Central memory CD8-positive, alpha-beta T cell (primary cell): ENCODE data around the gene FOLR3.
"Not testable (repeated sequence)": the region's sequence is repeated elsewhere in the genome, so short reads cannot be mapped to it uniquely, and the experiment has no call there.

Experiments used
- ATAC-seq: fragments of 150-1000 bp; cut with Tn5 transposase; replicated peaks from 2 replicates; pipeline ENCODE4 v1.10.0; 2022; ENCODE audit warnings: mild to moderate bottlenecking, moderate FRiP score, moderate number of reproducible peaks; ENCODE audit not compliant: poor library complexity, severe bottlenecking; ENCODE audit errors: extremely low read depth
- DNase-seq, 2 donors: peaks; one replicate each; pipeline ENCODE4 v3.0.0; 2021; ENCODE audit warnings: low spot score in 2 of 2
- H3K27ac Mint-ChIP-seq: one replicate; pipeline ENCODE4 v1.8.0; 2022; ENCODE audit warnings: low read depth, mild to moderate bottlenecking, moderate library complexity, mixed read lengths
- H3K27me3 Mint-ChIP-seq: one replicate; pipeline ENCODE4 v1.8.0; 2022; ENCODE audit warnings: mixed read lengths
- H3K36me3 Mint-ChIP-seq: one replicate; pipeline ENCODE4 v1.8.0; 2022; ENCODE audit warnings: mild to moderate bottlenecking, moderate library complexity, mixed read lengths; ENCODE audit not compliant: insufficient read depth
- H3K4me1 Mint-ChIP-seq: one replicate; pipeline ENCODE4 v1.8.0; 2022; ENCODE audit warnings: mixed read lengths
- H3K4me3 Mint-ChIP-seq: one replicate; pipeline ENCODE4 v1.8.0; 2022; ENCODE audit warnings: mild to moderate bottlenecking, moderate library complexity, mixed read lengths
- H3K9me3 Mint-ChIP-seq: one replicate; pipeline ENCODE4 v1.8.0; 2022; ENCODE audit warnings: mixed read lengths

The FOLR3 gene

DNA sequence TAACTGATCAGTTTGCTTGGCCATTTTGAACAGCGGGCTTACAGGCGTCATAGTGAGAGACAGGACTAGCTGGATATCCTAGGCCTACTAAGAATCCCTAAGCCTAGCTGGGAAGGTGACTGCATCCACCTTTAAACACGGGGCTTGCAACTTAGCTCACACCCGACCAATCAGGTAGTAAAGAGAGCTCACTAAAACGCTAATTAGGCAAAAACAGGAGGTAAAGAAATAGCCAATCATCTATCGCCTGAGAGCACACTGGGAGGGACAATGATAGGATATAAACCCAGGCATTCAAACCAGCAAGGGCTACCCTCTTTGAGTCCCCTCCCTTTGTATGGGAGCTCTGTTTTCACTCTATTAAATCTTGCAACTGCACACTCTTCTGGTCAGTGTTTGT, 18.3 kb downstream of the FOLR3 start:
- not testable (repeated sequence) for DNase-seq, ATAC-seq, H3K27ac Mint-ChIP-seq, H3K4me3 Mint-ChIP-seq, H3K36me3 Mint-ChIP-seq, H3K4me1 Mint-ChIP-seq, H3K9me3 Mint-ChIP-seq
- peaks cover 33% of the 10 kb centered on the region for H3K27me3 Mint-ChIP-seq

DNA sequence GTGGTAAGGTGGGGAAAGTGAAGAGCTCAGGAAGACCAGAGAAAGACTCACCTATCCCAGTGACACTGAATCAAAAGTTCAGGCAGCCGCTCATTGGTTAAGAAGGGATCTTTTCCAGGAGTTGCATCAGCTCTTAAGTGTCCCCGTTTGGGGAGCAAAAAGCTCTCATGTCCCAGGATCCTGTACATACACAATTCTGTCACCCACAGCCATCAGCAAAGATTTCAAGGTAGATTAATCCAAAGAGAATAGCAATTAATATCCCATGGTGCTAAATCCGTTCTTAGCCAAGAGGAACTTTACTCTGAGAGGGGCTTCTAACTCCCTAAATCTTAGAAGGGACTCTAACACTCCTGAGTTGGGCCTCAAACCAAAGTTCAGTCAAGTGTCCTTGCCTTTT, 19.3 kb downstream of the FOLR3 start:
- H3K9me3 Mint-ChIP-seq: no peaks in the 10 kb centered on the region
- DNase-seq (no peak), ATAC-seq (no peak)
- peaks cover 2% of the 10 kb centered on the region for H3K36me3 Mint-ChIP-seq
- no peak overlapping the region for H3K27ac Mint-ChIP-seq
- H3K4me3 Mint-ChIP-seq: no peak overlapping the region
- H3K27me3 Mint-ChIP-seq: peaks cover 42% of the 10 kb centered on the region
- H3K4me1 Mint-ChIP-seq: no peaks in the 10 kb centered on the region

DNA sequence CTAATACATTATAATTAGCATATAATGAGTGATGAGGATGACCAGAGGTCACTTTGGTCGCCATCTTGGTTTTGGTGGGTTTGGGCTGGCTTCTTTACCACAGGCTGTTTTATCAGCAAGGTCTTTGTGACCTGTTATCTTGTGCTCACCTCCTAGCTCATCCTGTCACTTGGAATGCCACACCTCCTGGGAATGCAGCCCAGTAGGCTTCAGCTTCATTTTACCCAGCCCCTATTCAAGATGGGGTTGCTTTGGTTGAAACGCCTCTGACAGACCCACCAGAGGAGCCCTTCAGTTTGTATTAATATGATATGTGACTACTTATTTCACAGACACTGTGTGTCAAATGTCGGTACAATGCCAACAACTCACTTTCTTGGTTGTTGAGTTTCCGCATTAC, 20.2 kb downstream of the FOLR3 start:
- Mint-ChIP-seq H3K4me3 (no peak overlapping the region), H3K9me3 (no peaks in the 10 kb centered on the region), H3K27me3 (peaks cover 51% of the 10 kb centered on the region), H3K4me1 (no peaks in the 10 kb centered on the region), H3K36me3 (peaks cover 2% of the 10 kb centered on the region), H3K27ac (no peak overlapping the region)
- DNase-seq (no peak), ATAC-seq (no peak)

DNA sequence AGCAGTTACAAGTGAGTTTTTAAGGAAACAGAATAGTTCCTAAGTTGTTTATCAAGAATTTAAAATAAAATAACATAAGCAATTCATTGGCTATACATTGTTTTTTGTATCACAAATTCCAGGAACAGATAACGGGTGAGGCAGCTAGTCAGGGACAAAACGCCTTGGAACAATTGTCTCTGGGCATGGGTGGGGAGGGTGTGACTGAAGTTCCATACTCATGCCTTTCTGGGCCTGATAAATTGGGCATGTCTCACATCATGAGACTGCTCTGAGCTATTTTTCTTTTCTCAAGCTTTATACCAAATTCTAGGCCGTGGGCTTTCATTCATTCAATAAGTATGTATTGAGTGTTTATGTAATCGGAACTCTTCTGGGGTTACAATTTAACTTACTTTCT, 21.6 kb downstream of the FOLR3 start:
- no peak overlapping the region for H3K27ac Mint-ChIP-seq

DNA sequence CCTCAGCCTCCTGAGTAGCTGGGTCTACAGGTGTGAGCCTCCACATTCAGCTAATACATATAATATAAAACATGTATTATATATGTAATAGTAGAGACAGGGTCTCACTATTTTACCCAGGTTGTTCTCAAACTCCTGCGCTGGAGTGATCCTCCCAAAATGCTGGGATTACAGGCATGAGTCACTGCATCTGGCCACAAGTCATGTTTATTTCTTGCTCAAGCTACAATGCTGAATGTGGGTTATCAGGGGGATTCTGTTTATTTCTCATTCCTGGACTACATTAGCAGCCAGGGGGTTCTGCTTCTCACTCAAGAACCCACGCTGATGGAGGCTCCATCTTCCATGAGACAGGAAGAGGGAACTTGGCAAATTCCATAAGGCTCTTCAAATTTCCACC, 24.8 kb downstream of the FOLR3 start:
- peaks cover 59% of the 10 kb centered on the region for H3K27me3 Mint-ChIP-seq
- peaks cover 2% of the 10 kb centered on the region for H3K36me3 Mint-ChIP-seq
- DNase-seq (no peak), ATAC-seq (no peak)
- H3K9me3 Mint-ChIP-seq: no peaks in the 10 kb centered on the region
- H3K4me1 Mint-ChIP-seq: no peaks in the 10 kb centered on the region
- no peak overlapping the region for H3K4me3 Mint-ChIP-seq
- no peak overlapping the region for H3K27ac Mint-ChIP-seq

More for the DNA sequence above, 21.6 kb downstream of the FOLR3 start:
- Mint-ChIP-seq H3K4me1 (no peaks in the 10 kb centered on the region), H3K9me3 (no peaks in the 10 kb centered on the region), H3K4me3 (no peak overlapping the region), H3K36me3 (peaks cover 2% of the 10 kb centered on the region), H3K27me3 (peaks cover 65% of the 10 kb centered on the region)
- ATAC-seq (no peak), DNase-seq (no peak)

DNA sequence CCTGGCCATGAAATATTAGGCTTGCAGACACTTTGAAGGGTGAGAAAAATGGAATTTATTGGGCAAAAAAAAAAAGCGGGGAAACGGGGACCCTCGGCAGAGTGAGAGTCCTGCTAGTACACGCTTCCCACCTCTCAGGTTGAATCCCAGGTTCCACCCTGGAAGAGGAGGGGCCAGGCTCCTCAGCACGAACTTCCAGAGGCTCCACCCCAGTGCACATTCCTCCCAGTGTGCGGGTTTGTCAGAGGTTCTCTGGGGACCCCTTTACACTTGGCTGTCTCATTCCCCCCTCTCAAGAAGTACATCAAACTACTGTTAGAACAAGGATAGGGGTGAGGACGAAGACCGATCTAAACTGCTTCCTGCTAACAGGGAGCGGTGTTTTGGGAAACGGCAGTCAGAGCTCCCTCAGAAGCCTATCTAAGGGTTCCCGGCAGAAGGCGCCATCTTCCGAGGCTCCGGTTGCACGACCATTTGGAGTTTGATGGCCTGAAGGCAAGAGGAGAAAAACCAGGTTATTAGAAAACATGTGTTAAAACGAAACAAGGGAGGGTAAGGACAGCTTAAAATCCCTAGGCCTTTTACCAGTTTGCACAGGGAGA, 27.5 kb downstream of the FOLR3 start:
- Mint-ChIP-seq H3K27ac (no peak overlapping the region), H3K9me3 (no peaks in the 10 kb centered on the region), H3K36me3 (peaks cover 2% of the 10 kb centered on the region), H3K4me3 (no peak overlapping the region), H3K4me1 (no peaks in the 10 kb centered on the region), H3K27me3 (peaks cover 70% of the 10 kb centered on the region)
- no peak for ATAC-seq
- DNase-seq: no peak

DNA sequence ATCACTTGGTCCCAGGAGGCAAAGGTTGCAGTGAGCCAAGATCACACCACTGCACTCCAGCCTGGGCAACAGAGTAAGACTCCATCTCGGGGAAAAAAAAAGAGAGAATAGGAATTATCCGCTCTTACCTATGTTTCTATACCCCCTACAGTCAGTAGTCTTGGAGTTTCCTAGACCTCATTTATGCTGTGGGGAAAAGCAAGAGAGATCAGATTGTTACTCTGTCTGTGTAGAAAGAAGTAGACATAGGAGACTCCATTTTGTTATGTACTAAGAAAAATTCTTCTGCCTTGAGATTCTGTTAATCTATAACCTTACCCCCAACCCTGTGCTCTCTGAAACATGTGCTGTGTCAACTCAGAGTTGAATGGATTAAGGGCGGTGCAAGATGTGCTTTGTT, 28.7 kb downstream of the FOLR3 start:
- not testable (repeated sequence) for H3K36me3 Mint-ChIP-seq, H3K9me3 Mint-ChIP-seq, H3K4me1 Mint-ChIP-seq, DNase-seq, ATAC-seq, H3K4me3 Mint-ChIP-seq, H3K27ac Mint-ChIP-seq
- peaks cover 67% of the 10 kb centered on the region for H3K27me3 Mint-ChIP-seq

DNA sequence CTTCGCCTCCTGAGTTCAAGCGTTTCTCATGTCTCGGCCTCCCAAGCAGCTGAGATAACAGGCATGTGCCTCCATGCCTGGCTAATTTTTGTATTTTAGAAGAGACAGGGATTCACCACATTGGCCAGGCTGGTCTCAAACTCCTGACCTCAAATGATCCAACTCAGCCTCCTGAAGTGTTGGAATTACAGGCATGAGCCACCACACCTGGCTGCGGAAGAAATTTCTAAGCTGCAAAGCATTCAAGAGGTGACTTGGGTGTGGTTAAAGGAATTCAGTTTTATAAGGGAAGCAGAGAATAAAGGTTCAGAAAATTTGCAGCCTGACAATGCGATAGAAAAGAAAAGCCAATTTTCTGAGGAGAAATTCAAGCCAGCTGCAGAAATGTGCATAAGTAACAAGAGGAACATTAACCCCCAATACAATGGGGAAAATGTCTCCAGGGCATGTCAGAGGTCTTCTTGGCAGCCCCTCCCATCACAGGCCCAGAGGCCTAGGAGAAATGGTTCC, 33.6 kb downstream of the FOLR3 start:
- H3K4me3 Mint-ChIP-seq, H3K4me1 Mint-ChIP-seq, H3K9me3 Mint-ChIP-seq, DNase-seq, H3K36me3 Mint-ChIP-seq, H3K27ac Mint-ChIP-seq, ATAC-seq: not testable (repeated sequence)
- peaks cover 37% of the 10 kb centered on the region for H3K27me3 Mint-ChIP-seq

DNA sequence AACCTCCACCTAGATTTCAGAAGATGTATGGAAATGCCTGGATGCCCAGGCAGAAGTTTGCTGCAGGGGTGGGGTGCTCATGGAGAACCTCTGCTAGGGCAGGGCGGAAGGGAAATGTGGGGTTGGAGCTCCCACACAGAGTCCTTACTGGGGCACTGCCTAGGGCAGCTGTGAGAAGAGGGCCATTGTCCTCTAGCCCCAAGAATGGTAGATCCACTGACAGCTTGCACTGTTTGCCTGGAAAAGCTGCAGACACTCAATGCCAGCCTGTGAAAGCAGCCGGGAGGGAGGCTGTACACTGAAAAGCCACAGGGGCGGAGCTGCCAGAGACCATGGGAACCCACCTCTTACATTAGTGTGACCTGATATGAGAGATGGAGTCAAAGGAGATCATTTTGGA, 34.2 kb downstream of the FOLR3 start:
- not testable (repeated sequence) for H3K27ac Mint-ChIP-seq, ATAC-seq, H3K4me1 Mint-ChIP-seq, DNase-seq, H3K9me3 Mint-ChIP-seq, H3K36me3 Mint-ChIP-seq, H3K4me3 Mint-ChIP-seq
- H3K27me3 Mint-ChIP-seq: peaks cover 37% of the 10 kb centered on the region

DNA sequence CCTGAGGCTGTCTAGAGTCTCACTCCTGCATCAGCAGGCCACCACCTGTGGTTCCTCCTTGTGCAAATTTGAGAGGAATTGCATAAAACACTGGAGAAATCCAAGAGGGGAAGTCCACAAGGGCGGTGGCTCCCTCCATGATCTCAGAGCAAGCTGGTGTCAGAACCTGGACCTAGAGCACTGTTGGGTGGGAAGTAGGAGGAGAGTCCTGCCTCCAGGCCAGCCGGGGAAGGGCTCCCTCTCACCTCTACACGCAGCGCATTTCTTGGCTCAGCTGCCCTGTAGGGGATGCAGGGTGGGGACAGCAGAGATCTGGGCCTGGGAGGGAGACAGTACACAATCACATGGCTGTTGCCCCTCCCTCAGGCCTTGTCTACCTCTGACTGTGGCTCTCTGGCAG, 36.5 kb downstream of the FOLR3 start:
- H3K4me3 Mint-ChIP-seq, DNase-seq, ATAC-seq, H3K9me3 Mint-ChIP-seq, H3K4me1 Mint-ChIP-seq, H3K27ac Mint-ChIP-seq, H3K36me3 Mint-ChIP-seq: not testable (repeated sequence)
- H3K27me3 Mint-ChIP-seq: peaks cover 23% of the 10 kb centered on the region

DNA sequence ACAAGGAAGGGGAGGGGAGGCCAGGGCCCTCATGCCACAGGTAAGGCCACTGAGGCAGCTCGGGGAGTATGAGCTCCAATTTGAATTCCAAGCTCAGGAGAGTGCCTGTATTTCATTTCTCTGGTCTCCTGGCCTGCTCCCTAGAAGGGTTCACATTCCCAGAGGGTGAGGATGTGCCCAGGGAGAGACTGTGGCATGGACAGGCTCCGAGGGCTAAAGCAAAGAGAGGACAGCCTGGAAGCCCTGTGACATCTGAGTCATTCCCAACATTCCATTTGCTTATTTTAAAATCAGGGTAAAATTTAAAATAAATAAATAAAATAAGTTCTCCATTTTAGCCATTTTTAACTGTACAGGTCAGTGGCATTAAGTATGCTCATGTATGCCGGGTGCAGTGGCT, 37.8 kb downstream of the FOLR3 start:
- Mint-ChIP-seq H3K9me3 (no peaks in the 10 kb centered on the region), H3K4me3 (no peak overlapping the region), H3K27me3 (peaks cover 27% of the 10 kb centered on the region), H3K4me1 (peaks cover 5% of the 10 kb centered on the region), H3K27ac (no peak overlapping the region), H3K36me3 (peaks cover 1% of the 10 kb centered on the region)
- DNase-seq (no peak), ATAC-seq (no peak)

DNA sequence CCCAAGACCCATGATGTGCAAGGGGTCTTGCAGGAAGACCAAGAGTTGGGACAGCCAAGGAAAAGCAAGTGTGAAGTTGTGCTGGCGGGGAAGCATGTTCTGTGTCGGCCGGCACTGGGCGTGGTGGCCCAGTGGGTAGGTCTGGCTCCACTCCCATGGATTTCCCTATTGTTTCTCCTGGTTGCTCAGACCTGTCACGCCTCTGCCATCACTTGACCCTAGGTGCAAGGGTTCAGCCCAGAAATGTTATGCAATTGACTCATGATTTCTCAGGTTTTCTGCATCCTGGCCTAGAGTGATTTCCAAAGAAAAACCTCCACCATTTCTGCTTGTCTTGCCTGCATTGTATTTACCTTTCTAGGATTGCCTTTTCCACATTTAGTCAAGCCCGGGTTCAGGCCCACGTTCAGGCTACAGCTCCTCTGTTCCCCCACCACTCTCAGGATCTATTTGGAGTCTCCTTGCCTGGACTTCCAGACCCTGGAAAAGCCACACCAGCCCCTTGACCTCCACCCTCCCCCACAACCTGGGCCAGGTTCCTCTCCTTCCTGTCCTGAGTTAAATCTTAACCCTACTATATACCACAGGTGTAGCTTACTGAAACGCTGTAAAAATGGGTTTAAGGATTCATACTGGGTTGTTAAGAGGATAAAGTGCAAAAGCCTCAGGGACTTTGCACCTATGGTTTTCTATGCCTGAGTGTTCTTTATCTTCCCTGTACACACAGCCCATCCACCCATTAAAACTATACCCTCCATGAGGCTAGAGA, 39.0 kb downstream of the FOLR3 start:
- peaks cover 1% of the 10 kb centered on the region for H3K36me3 Mint-ChIP-seq
- H3K9me3 Mint-ChIP-seq: no peaks in the 10 kb centered on the region
- ATAC-seq: no peak
- DNase-seq: no peak
- H3K4me3 Mint-ChIP-seq: no peak overlapping the region
- no peak overlapping the region for H3K27ac Mint-ChIP-seq
- H3K4me1 Mint-ChIP-seq: peaks cover 5% of the 10 kb centered on the region
- peaks cover 23% of the 10 kb centered on the region for H3K27me3 Mint-ChIP-seq

DNA sequence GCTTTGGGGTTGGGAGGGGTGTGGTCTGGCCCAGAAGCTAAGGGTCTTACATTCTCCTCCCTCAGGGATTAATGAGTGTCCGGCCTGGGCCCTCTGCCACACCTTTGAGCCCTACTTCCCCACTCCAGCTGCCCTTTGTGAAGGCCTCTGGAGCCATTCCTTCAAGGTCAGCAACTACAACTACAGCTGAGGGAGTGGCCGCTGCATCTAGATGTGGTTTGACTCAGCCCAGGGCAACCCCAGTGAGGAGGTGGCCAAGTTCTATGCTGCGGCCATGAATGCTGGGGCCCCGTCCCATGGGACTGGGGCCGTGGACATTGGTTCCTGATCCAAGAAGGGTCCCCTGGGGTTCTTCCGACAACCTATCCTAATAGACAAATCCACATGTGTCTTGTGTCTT, 42.1 kb downstream of the FOLR3 start:
- Mint-ChIP-seq H3K27me3 (peaks cover 31% of the 10 kb centered on the region), H3K4me3 (no peak overlapping the region), H3K4me1 (no peaks in the 10 kb centered on the region), H3K9me3 (no peaks in the 10 kb centered on the region), H3K27ac (no peak overlapping the region), H3K36me3 (peaks cover 1% of the 10 kb centered on the region)
- ATAC-seq (no peak), DNase-seq (no peak)
